Measurements from ENCODE around the gene ZNF496.

The ZNF496 gene

DNA sequence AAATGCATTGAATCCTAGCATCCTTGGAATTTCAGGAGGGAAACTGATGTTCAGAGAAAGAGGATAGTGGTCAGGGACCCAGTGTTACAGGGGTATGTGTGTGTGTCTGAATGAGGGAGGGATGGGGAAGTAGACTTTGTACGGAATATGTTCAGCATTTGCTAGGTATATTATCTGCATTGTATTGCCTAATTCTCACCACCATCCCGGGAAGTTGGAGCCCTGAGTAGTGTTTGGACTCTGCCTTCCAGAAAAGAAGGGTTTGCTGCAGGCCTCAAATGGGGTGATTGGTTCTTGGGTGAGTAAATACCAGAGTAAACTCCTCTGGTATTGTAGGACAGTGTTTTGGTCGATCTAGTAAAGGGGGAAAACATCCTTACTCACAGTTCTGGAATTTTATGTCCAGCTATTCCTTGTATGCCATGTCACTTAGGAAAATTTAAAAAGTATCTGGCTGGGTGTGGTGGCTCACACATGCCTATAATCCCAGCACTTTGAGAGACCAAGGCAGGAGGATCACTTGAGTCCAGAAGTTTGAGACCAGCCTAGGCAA, 7.1 kb upstream of the ZNF496 start:
- Histone ChIP-seq H4K20me1 (ENCODE audit: insufficient read depth, low read length) (peaks cover 13% of the 10 kb centered on the region; the same call in 1 of the 2 replicates), H2AFZ (ENCODE audit: low read depth, low read length) (no peak overlapping the region), H3K4me1 (ENCODE audit: insufficient read depth, low read length) (peaks cover 14% of the 10 kb centered on the region), H3K79me2 (ENCODE audit: insufficient read depth, low read length) (peaks cover 7% of the 10 kb centered on the region; the same call in 1 of the 2 replicates), H3K9me3 (ENCODE audit: insufficient read depth, low read length, severe bottlenecking) (no peaks in the 10 kb centered on the region), H3K4me3 (ENCODE audit: low read depth in 1 of 2, low read length in 2 of 2) (no peak overlapping the region), H3K27ac (ENCODE audit: low read length) (no peak overlapping the region), H3K27me3 (ENCODE audit: insufficient read depth, low read length, poor library complexity) (no peaks in the 10 kb centered on the region), H3K4me2 (ENCODE audit: insufficient read depth, low read length) (no peak overlapping the region), H3K9ac (ENCODE audit: low read depth, low read length) (no peak overlapping the region), H3K36me3 (ENCODE audit: insufficient read depth, low read length) (peaks cover 10% of the 10 kb centered on the region; the same call in 1 of the 2 replicates)
- no peak for DNase-seq
- no peak for ATAC-seq (ENCODE audit: insufficient read depth, low read depth)
- TF ChIP-seq, protein P1, sequence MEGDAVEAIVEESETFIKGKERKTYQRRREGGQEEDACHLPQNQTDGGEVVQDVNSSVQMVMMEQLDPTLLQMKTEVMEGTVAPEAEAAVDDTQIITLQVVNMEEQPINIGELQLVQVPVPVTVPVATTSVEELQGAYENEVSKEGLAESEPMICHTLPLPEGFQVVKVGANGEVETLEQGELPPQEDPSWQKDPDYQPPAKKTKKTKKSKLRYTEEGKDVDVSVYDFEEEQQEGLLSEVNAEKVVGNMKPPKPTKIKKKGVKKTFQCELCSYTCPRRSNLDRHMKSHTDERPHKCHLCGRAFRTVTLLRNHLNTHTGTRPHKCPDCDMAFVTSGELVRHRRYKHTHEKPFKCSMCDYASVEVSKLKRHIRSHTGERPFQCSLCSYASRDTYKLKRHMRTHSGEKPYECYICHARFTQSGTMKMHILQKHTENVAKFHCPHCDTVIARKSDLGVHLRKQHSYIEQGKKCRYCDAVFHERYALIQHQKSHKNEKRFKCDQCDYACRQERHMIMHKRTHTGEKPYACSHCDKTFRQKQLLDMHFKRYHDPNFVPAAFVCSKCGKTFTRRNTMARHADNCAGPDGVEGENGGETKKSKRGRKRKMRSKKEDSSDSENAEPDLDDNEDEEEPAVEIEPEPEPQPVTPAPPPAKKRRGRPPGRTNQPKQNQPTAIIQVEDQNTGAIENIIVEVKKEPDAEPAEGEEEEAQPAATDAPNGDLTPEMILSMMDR (IDR thresholded peaks at IDR 0.05; ENCODE audit: borderline replicate concordance, extremely low read depth, low read length, poor library complexity, severe bottlenecking): no peak
- no peak for TF ChIP-seq EZH2 (IDR thresholded peaks at IDR 0.05; ENCODE audit: borderline replicate concordance, low read depth, low read length, severe bottlenecking)

- peaks cover 14% of the 10 kb centered on the region for H3K79me2 ChIP-seq (ENCODE audit: insufficient read depth, low read length)
Measured at GRCh38 chr1:247337961-247338360, 6.3 kb upstream of the ZNF496 start.

GRCh38 chr1:247337250-247337746, 5.6 kb upstream of the ZNF496 start:
- H3K27me3 ChIP-seq (ENCODE audit: insufficient read depth, low read length, poor library complexity): no peaks in the 10 kb centered on the region
- TF ChIP-seq, protein P1 (IDR thresholded peaks at IDR 0.05; ENCODE audit: borderline replicate concordance, extremely low read depth, low read length, poor library complexity, severe bottlenecking): no peak
- no peaks in the 10 kb centered on the region for H3K9me3 ChIP-seq (ENCODE audit: insufficient read depth, low read length, severe bottlenecking)
- no peak overlapping the region for H3K27ac ChIP-seq (ENCODE audit: low read length)
- DNase-seq (no peak), ATAC-seq (ENCODE audit: insufficient read depth, low read depth) (no peak)
- H4K20me1 ChIP-seq (ENCODE audit: insufficient read depth, low read length): peaks cover 13% of the 10 kb centered on the region; the same call in 1 of the 2 replicates
- H3K4me2 ChIP-seq (ENCODE audit: insufficient read depth, low read length): no peak overlapping the region
- H2AFZ ChIP-seq (ENCODE audit: low read depth, low read length): no peak overlapping the region
- peaks cover 29% of the 10 kb centered on the region for H3K4me1 ChIP-seq (ENCODE audit: insufficient read depth, low read length)
- H3K36me3 ChIP-seq (ENCODE audit: insufficient read depth, low read length): peaks cover 20% of the 10 kb centered on the region
- H3K9ac ChIP-seq (ENCODE audit: low read depth, low read length): no peak overlapping the region
- peaks cover 21% of the 10 kb centered on the region for H3K79me2 ChIP-seq (ENCODE audit: insufficient read depth, low read length)
- no peak overlapping the region for H3K4me3 ChIP-seq (ENCODE audit: low read depth in 1 of 2, low read length in 2 of 2)

More at GRCh38 chr1:247337961-247338360, 6.3 kb upstream of the ZNF496 start:
- Histone ChIP-seq H3K4me1 (ENCODE audit: insufficient read depth, low read length) (peaks cover 23% of the 10 kb centered on the region), H3K9me3 (ENCODE audit: insufficient read depth, low read length, severe bottlenecking) (no peaks in the 10 kb centered on the region), H3K4me3 (ENCODE audit: low read depth in 1 of 2, low read length in 2 of 2) (no peak overlapping the region), H3K9ac (ENCODE audit: low read depth, low read length) (no peak overlapping the region), H3K27ac (ENCODE audit: low read length) (no peak overlapping the region), H3K36me3 (ENCODE audit: insufficient read depth, low read length) (peaks cover 18% of the 10 kb centered on the region), H3K27me3 (ENCODE audit: insufficient read depth, low read length, poor library complexity) (no peaks in the 10 kb centered on the region), H4K20me1 (ENCODE audit: insufficient read depth, low read length) (peaks cover 13% of the 10 kb centered on the region; the same call in 1 of the 2 replicates), H2AFZ (ENCODE audit: low read depth, low read length) (no peak overlapping the region), H3K4me2 (ENCODE audit: insufficient read depth, low read length) (no peak overlapping the region)
- no peak for TF ChIP-seq EZH2 (IDR thresholded peaks at IDR 0.05; ENCODE audit: borderline replicate concordance, low read depth, low read length, severe bottlenecking)
- TF ChIP-seq, protein P1 (IDR thresholded peaks at IDR 0.05; ENCODE audit: borderline replicate concordance, extremely low read depth, low read length, poor library complexity, severe bottlenecking): no peak
- ATAC-seq (ENCODE audit: insufficient read depth, low read depth): no peak
- no peak for DNase-seq
